Hepatocyte (in vitro differentiated cells): ENCODE results near the gene EDAR. TPM values are rescaled to one million over a fixed set of nuclear protein-coding genes. Genes with fewer than 3 reads are reported as not detected.

Experiments
- DNase-seq: peaks from one replicate; pipeline ENCODE4 v3.0.0-alpha.2; 2016; ENCODE audit warnings: low spot score
- H2AFZ ChIP-seq: fragments of 200-600 bp; sonication (generic); 2 replicates; pipeline ENCODE4 v1.6.0; 2016; ENCODE audit warnings: antibody characterized with exemption, mild to moderate bottlenecking
- H3K27ac ChIP-seq: fragments of 200-600 bp; sonication (generic); 2 replicates; pipeline ENCODE4 v1.5.1; 2016; ENCODE audit warnings: mild to moderate bottlenecking
- H3K27me3 ChIP-seq: fragments of 200-600 bp; sonication (generic); 2 replicates; pipeline ENCODE4 v1.6.1; 2016
- H3K36me3 ChIP-seq: fragments of 200-600 bp; sonication (generic); replicated peaks from 2 replicates; pipeline ENCODE4 v1.5.1; 2016; ENCODE audit warnings: low read depth; ENCODE audit not compliant: insufficient read depth
- H3K4me1 ChIP-seq: fragments of 200-600 bp; sonication (generic); 2 replicates; pipeline ENCODE4 v1.5.1; 2016; ENCODE audit warnings: mild to moderate bottlenecking, moderate library complexity; ENCODE audit not compliant: insufficient read depth
- H3K4me2 ChIP-seq: fragments of 200-600 bp; sonication (generic); 2 replicates; pipeline ENCODE4 v1.6.0; 2016
- H3K4me3 ChIP-seq: fragments of 200-600 bp; sonication (generic); 2 replicates; pipeline ENCODE4 v1.5.1; 2016; ENCODE audit warnings: mild to moderate bottlenecking
- H3K79me2 ChIP-seq: fragments of 200-600 bp; sonication (generic); 2 replicates; pipeline ENCODE4 v1.6.0; 2017; ENCODE audit warnings: mild to moderate bottlenecking
- H3K9me2 ChIP-seq: fragments of 200-600 bp; sonication (generic); replicated peaks from 2 replicates; pipeline ENCODE4 v1.6.0; 2017; ENCODE audit warnings: mild to moderate bottlenecking; ENCODE audit not compliant: insufficient read depth
- H3K9me3 ChIP-seq: fragments of 200-600 bp; sonication (generic); 2 replicates; pipeline ENCODE4 v1.5.1; 2016; ENCODE audit warnings: low read depth, mild to moderate bottlenecking
- H4K20me1 ChIP-seq: fragments of 200-600 bp; sonication (generic); 2 replicates; pipeline ENCODE4 v1.6.0; 2016; ENCODE audit warnings: mild to moderate bottlenecking; ENCODE audit not compliant: insufficient read depth, poor library complexity, severe bottlenecking
- CTCF ChIP-seq: fragments of 200-600 bp; sonication (generic); IDR thresholded peaks from 2 replicates; pipeline ENCODE4 v1.5.1; 2016; ENCODE audit warnings: antibody characterized with exemption, mild to moderate bottlenecking; ENCODE audit not compliant: poor library complexity
- EZH2 ChIP-seq: fragments of 200-600 bp; sonication (generic); IDR thresholded peaks from 2 replicates; pipeline ENCODE4 v1.6.1; 2016; ENCODE audit warnings: antibody characterized with exemption, mild to moderate bottlenecking, borderline replicate concordance
- EZH2phosphoT487 ChIP-seq: fragments of 200-600 bp; sonication (generic); IDR thresholded peaks from one replicate; pipeline ENCODE4 v1.6.1; 2018; ENCODE audit warnings: antibody characterized with exemption, mild to moderate bottlenecking, low read depth, moderate library complexity; ENCODE audit not compliant: unreplicated experiment, severe bottlenecking
- WGBS: methylation state at CpG from one replicate; pipeline ENCODE4 v1.1.6; 2016; ENCODE audit warnings: low lambda C conversion rate; ENCODE audit errors: missing lambda C conversion rate; 5-methylcytosine and 5-hydroxymethylcytosine counted together
- polyA plus RNA-seq: library from polyadenylated mRNA; unstranded; fragments of >200 nt; fragmentation: Nextera tagmentation; extraction: Ambion mirVana; gene quantifications from 2 replicates; pipeline ENCODE4 v1.2.1, GENCODE V29; 2016
- total RNA-seq: library from RNA; depleted of rRNA; stranded (reverse); fragments of >200 nt; gene quantifications from 2 replicates; pipeline ENCODE4 v1.2.3, GENCODE V29; 2014

EDAR gene
- total and polyA plus RNA-seq, 2 experiments from 2014 or later, result 0.20 to 0.21 TPM

DNA sequence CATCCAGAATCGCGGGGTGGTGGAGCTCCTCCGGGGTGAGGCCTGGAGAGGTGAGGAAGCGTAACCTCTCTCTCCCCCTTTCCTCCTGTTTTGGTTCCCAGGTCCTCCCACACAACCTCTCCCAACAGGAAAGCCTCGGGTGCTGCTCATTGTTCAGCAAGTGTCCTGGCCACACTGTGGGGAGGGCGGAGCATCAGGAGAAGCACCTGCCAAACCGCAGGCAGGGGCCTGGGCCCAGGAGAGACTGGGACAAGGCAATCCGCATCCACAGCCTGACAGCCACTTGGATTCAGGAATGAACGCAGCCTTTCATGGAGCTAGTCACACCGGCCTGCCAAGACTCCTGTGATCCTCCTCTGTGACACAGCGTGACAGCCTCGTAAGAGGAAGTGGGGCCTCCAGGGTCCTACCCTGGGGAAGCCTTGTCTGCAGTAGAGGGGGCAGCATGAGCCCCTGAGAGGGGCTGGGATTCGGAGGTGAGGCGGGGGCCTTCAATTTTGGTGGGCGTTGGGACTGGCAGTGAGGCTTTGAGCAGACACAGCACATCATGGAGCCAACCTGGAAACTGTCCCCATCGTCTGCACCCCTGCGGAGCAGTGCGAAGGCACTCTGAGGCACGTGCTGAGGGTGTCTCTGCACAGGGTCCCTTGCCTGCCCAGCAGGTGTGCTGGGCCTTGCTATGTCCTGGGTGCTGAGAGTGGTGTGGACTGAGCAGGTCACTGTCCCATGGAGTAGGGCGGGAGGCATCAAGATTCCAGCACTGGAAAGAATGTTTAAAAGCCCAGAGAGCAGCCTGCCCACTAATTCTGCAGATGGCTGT is 62.2 kb downstream of the EDAR start:
- no peak overlapping the region for H3K4me2 ChIP-seq
- H3K9me2 ChIP-seq, result no peaks in the 10 kb centered on the region
- no peaks in the 10 kb centered on the region for H3K9me3 ChIP-seq
- H3K79me2 ChIP-seq, result no peaks in the 10 kb centered on the region
- no peak for DNase-seq
- peaks cover 4% of the 10 kb centered on the region for H3K4me1 ChIP-seq
- H3K27me3 ChIP-seq, result no peaks in the 10 kb centered on the region
- no peaks in the 10 kb centered on the region for H3K36me3 ChIP-seq
- 87% methylated on average over 20 of the region's 20 CpGs for WGBS
- H3K27ac ChIP-seq, result no peak overlapping the region
- H2AFZ ChIP-seq, result no peak overlapping the region
- no peaks in the 10 kb centered on the region for H4K20me1 ChIP-seq
- no peak overlapping the region for H3K4me3 ChIP-seq
- no peak for TF ChIP-seq CTCF
- no peak for TF ChIP-seq EZH2phosphoT487
- no peak for TF ChIP-seq EZH2

DNA sequence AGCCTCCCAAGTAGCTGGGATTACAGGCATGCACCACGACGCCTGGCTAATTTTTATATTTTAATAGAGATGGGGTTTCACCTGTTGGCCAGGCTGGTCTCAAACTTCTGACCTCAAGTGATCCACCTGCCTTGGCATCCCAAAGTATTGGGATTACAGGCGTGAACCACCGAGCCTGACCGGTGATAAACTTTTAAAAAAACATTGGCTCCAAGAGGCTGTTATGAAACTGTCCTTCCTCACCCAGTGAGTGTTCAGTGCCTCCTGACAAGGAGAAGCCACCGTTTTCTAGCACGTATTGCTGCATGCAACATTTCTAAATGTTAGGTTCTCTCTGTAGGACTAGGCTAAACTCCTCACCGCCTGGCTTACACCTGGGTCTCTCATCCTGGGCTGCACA is 63.3 kb downstream of the EDAR start:
- Histone ChIP-seq H3K27ac (no peak overlapping the region), H3K9me3 (no peaks in the 10 kb centered on the region), H3K79me2 (no peaks in the 10 kb centered on the region), H3K9me2 (no peaks in the 10 kb centered on the region), H3K36me3 (no peaks in the 10 kb centered on the region), H4K20me1 (no peaks in the 10 kb centered on the region), H2AFZ (no peak overlapping the region), H3K4me3 (no peak overlapping the region), H3K27me3 (no peaks in the 10 kb centered on the region), H3K4me2 (no peak overlapping the region), H3K4me1 (peaks cover 4% of the 10 kb centered on the region)
- 89% methylated on average over 8 of the region's 8 CpGs for WGBS
- no peak for DNase-seq
- no peak for TF ChIP-seq EZH2phosphoT487

- no peaks in the 10 kb centered on the region for H3K79me2 ChIP-seq
- TF ChIP-seq EZH2phosphoT487 (no peak), EZH2 (no peak), CTCF (no peak)
- no peak overlapping the region for H2AFZ ChIP-seq
- H3K27me3 ChIP-seq, result no peaks in the 10 kb centered on the region
- no peaks in the 10 kb centered on the region for H3K9me3 ChIP-seq
- no peak overlapping the region for H3K4me3 ChIP-seq
- DNase-seq, result no peak
- 97% methylated on average over 6 of the region's 6 CpGs for WGBS
- H3K4me2 ChIP-seq, result no peak overlapping the region
- no peaks in the 10 kb centered on the region for H3K36me3 ChIP-seq
- H4K20me1 ChIP-seq, result no peaks in the 10 kb centered on the region
- H3K9me2 ChIP-seq, result no peaks in the 10 kb centered on the region
- H3K4me1 ChIP-seq, result peaks cover 4% of the 10 kb centered on the region
- H3K27ac ChIP-seq, result no peak overlapping the region
Observed at GRCh38 chr2:108925286-108925685, 63.7 kb downstream of the EDAR start.

DNA sequence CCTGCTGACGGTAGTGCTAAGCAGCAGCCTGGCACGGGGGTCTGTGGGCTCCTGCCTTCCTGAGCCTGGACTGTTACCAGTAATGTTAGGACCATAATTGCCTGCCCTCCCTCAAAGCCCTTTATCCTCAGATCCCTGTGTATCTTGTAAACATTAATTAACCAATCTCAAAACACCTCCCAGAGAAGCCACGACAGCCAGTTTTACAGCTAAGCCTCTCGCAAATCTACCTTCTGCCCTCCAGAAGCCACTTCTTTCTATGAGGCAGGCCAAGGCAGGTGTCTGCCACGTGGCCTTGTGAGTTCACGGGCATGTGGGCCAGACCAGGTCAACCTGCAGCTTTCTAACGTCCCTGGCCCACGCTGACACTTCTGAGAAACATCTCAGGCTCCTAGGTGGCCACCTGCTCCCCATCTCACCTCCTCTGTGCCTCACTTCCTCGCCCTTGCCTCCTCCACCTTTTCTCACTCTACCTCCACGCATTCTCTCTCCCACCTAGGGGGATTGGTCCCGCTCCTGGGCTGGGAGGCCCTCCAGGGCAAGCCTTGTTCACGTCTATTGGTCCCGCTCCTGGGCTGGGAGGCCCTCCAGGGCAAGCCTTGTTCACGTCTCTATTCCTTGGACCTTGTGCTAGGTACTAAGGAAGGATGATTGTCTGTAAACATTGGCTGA is 64.3 kb downstream of the EDAR start:
- Histone ChIP-seq H3K36me3 (no peaks in the 10 kb centered on the region), H3K79me2 (no peaks in the 10 kb centered on the region), H2AFZ (no peak overlapping the region), H3K27ac (no peak overlapping the region), H3K4me2 (no peak overlapping the region), H3K9me2 (no peaks in the 10 kb centered on the region), H3K4me1 (peaks cover 4% of the 10 kb centered on the region), H3K9me3 (no peaks in the 10 kb centered on the region), H3K27me3 (no peaks in the 10 kb centered on the region), H4K20me1 (no peaks in the 10 kb centered on the region), H3K4me3 (no peak overlapping the region)
- DNase-seq, result no peak
- WGBS, result 78% methylated on average over 14 of the region's 14 CpGs
- no peak for TF ChIP-seq EZH2phosphoT487
- TF ChIP-seq EZH2, result no peak
- TF ChIP-seq CTCF, result no peak
